Testis (tissue), 3 donors: Measurements from ENCODE around the gene ADAMTSL1. TPM values are rescaled to one million over a fixed set of nuclear protein-coding genes. Genes with fewer than 3 reads are reported as not detected.

Source experiments
- DNase-seq: peaks from one replicate; pipeline ENCODE4 v3.0.0-alpha.2; 2019
- H3K27ac ChIP-seq, 2 donors: fragments of 200-600 bp; sonication (generic); one replicate each; pipeline ENCODE4 v1.5.1; 2019
- H3K27me3 ChIP-seq: fragments of 200-600 bp; sonication (generic); one replicate; pipeline ENCODE4 v1.5.1; 2019
- H3K36me3 ChIP-seq: fragments of 200-600 bp; sonication (generic); one replicate; pipeline ENCODE4 v1.5.1; 2017; ENCODE audit warnings: low read depth; ENCODE audit errors: missing control alignments
- H3K4me1 ChIP-seq: fragments of 200-600 bp; sonication (generic); one replicate; pipeline ENCODE4 v1.5.1; 2019
- H3K4me3 ChIP-seq, 2 donors: fragments of 200-600 bp; sonication (generic); one replicate each; pipeline ENCODE4 v1.5.1; 2017 to 2019
- H3K9me3 ChIP-seq: fragments of 200-600 bp; sonication (generic); one replicate; pipeline ENCODE4 v1.5.1; 2017
- POLR2A ChIP-seq: fragments of 450-650 bp; IDR thresholded peaks from one replicate; pipeline ENCODE4 v1.6.1; 2017; ENCODE audit warnings: antibody characterized with exemption, mild to moderate bottlenecking, moderate library complexity
- WGBS, 2 donors: methylation state at CpG; one replicate each; pipeline ENCODE4 v1.1.5; 2018; 5-methylcytosine and 5-hydroxymethylcytosine counted together
- intact Hi-C: fragments of 100-400 bp; cut with DNase I; formaldehyde crosslinking; loops from one replicate; pipeline ENCODE4 v1.15.1; 2023; ENCODE audit warnings: low total_unique reads
- polyA plus RNA-seq: library from polyadenylated mRNA; stranded (reverse); fragments of 350-450 nt; fragmentation: Illumina TruSeq; extraction: RNeasy Lipid Tissue Mini Kit (QIAGEN cat#74804); gene quantifications from one replicate; pipeline ENCODE4 v1.2.3, GENCODE V29; 2014; ENCODE audit warnings: low read depth, low replicate concordance; ENCODE audit not compliant: insufficient read depth
- total RNA-seq, 2 donors: library from RNA; depleted of rRNA; stranded (reverse); fragments of >200 nt; gene quantifications; one replicate each; pipeline ENCODE4 v1.2.3, GENCODE V29; 2016
- TF ChIP-seq, protein P1 (sequence below), 3 experiments: fragments of 450-650 bp in 2 of 3; fragments of 200-600 bp in 1 of 3; sonication (generic) in 1 of 3; IDR thresholded peaks; one replicate each; pipeline ENCODE4 v1.5.1; 2016 to 2019; ENCODE audit warnings: antibody characterized with exemption in 3 of 3, mild to moderate bottlenecking in 2 of 3, moderate library complexity in 1 of 3

ADAMTSL1 gene
- total and polyA plus RNA-seq, 3 donors from 2014 or later: 4.7 to 12.3 (median 6.7) TPM

DNA sequence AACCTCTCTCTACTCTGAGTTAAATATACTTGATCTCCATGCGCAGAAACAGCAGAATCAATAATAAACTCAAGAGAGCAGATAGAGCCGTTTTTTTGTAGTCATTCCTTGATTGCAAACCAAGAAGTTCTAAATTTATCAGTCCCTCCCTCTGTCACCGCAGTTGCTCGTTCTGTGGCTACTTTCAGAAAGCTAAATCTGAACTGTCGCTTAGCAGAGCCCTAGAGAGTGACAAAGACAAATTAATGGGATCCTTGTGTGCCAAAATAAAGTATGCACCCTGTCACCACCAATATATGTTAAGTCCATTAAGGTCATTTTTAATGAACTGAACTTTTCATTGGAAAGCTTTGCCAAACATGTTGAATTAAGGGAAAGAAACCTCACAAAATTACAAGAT, 218.3 kb downstream of the ADAMTSL1 start:
- 73 to 74% methylated on average over 5 of the region's 5 CpGs for WGBS, 2 donors
- Histone ChIP-seq H3K9me3 (no peaks in the 10 kb centered on the region), H3K4me1 (no peaks in the 10 kb centered on the region), H3K27me3 (no peaks in the 10 kb centered on the region), H3K36me3 (no peaks in the 10 kb centered on the region), H3K4me3 (no peak overlapping the region), H3K27ac (no peak overlapping the region)
- TF ChIP-seq, protein P1, sequence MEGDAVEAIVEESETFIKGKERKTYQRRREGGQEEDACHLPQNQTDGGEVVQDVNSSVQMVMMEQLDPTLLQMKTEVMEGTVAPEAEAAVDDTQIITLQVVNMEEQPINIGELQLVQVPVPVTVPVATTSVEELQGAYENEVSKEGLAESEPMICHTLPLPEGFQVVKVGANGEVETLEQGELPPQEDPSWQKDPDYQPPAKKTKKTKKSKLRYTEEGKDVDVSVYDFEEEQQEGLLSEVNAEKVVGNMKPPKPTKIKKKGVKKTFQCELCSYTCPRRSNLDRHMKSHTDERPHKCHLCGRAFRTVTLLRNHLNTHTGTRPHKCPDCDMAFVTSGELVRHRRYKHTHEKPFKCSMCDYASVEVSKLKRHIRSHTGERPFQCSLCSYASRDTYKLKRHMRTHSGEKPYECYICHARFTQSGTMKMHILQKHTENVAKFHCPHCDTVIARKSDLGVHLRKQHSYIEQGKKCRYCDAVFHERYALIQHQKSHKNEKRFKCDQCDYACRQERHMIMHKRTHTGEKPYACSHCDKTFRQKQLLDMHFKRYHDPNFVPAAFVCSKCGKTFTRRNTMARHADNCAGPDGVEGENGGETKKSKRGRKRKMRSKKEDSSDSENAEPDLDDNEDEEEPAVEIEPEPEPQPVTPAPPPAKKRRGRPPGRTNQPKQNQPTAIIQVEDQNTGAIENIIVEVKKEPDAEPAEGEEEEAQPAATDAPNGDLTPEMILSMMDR (IDR thresholded peaks at IDR 0.05): no peak
- TF ChIP-seq POLR2A: no peak
- no peak for DNase-seq
- intact Hi-C loops: no loop called here

DNA sequence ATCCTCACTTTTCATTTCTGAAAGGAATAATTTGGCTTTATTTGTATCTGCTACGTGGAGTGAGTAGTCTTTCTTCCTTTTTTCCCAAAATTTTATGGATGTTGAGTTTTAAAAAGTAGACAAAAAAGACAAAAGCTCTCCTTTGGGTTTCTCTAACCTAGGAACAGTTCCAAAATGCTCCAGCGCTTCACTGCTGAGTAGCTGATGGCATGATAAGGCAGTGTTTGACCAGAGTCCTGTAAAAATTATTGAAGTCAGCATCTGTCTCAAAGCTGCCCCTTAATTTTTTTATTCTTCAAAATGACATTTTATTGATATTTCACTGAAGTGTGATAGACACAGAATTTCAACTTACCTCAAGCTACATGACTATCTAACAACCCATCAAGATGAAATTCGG, 219.0 kb downstream of the ADAMTSL1 start:
- Histone ChIP-seq H3K27ac (no peak overlapping the region), H3K9me3 (no peaks in the 10 kb centered on the region), H3K4me3 (no peak overlapping the region), H3K36me3 (no peaks in the 10 kb centered on the region), H3K27me3 (no peaks in the 10 kb centered on the region), H3K4me1 (no peaks in the 10 kb centered on the region)
- no peak for DNase-seq
- TF ChIP-seq POLR2A: no peak
- TF ChIP-seq, protein P1 (IDR thresholded peaks at IDR 0.05): no peak
- intact Hi-C loops: no loop called here
- WGBS, 2 donors: 84 to 97% methylated on average over 3 of the region's 3 CpGs

DNA sequence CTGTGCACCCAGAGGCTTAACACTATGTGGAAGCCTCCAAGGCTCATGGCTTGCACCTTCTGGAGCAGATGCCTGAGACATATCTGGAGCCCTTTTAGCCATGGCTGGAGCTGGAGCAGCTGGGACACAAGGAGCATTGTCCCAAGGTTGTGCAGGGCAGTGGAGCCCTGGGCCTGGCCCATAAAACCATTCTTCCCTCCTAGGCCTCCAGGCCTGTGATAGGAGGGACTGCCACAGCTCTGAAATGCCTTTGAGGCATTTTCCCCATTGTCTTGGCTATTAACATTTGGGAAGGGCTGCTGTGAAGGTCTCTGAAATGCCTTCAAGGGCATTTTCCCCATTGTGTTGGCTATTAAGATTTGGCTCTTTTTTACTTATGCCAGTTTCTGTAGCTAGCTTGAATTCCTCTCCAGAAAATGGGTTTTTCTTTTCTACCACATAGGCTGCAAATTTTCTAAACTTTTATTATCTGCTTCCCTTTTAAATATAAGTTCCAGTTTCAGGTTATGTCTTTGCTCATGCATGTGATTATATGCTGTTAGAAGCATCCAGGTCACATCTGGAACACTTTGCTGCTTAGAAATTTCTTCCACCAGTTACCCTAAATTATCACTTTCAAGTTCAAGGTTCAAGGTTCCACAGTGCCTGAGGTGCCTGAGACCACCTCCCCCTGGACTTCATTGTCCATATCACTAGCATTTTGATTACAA, 221.2 kb downstream of the ADAMTSL1 start:
- intact Hi-C loops: no loop called here
- H3K36me3 ChIP-seq: no peaks in the 10 kb centered on the region
- H3K4me1 ChIP-seq: no peaks in the 10 kb centered on the region
- DNase-seq: no peak
- no peak for TF ChIP-seq POLR2A
- no peak overlapping the region for H3K27ac ChIP-seq
- H3K27me3 ChIP-seq: no peaks in the 10 kb centered on the region
- no peak overlapping the region for H3K4me3 ChIP-seq
- no peaks in the 10 kb centered on the region for H3K9me3 ChIP-seq

DNA sequence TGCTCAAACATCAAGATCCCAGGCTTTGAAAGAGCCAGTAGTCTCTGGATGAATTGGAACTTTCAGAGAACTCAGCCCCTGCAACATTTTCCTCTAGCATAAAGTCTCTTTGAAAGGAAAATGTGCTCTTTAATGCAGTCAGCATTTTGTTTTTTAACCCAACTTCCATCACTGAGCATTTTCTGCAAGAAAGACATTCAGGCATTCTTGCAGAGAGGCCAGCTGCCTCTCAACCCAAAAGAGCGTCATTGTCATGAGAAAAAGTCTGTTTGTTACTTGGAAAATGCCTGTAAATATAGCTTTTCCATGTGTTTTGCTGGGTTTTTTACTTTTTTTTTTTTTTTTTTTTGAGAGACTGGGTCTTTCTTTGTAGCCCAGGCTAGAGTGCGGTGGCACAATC, 225.0 kb downstream of the ADAMTSL1 start:
- H3K27me3 ChIP-seq: no peaks in the 10 kb centered on the region
- WGBS, 2 donors: 50 to 67% methylated on average over 2 of the region's 2 CpGs
- no peak for DNase-seq
- H3K4me3 ChIP-seq: no peak overlapping the region
- H3K4me1 ChIP-seq: no peaks in the 10 kb centered on the region
- no peak overlapping the region for H3K27ac ChIP-seq
- TF ChIP-seq POLR2A: no peak
- TF ChIP-seq, protein P1 (IDR thresholded peaks at IDR 0.05): no peak
- intact Hi-C loops: no loop called here
- H3K9me3 ChIP-seq: no peaks in the 10 kb centered on the region
- H3K36me3 ChIP-seq: no peaks in the 10 kb centered on the region

DNA sequence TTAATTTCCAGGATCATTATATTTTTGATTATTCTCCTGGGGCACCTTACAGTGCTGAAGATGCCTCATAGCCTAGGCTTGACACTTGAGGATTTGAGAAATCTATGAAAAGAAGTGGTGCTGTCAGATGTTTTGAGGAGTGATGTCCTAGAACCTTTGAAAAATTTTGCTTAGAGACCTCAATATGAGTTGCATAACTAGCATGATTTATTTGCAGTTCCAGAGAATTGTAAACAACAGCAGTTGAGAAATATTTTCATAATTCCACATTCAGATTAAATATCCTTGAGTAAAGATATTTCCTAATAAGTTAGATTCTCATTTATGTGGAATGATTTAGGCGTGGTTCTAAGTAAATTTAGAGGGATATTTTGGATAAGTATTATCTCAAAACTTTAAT, 225.8 kb downstream of the ADAMTSL1 start:
- intact Hi-C loops: no loop called here
- no peaks in the 10 kb centered on the region for H3K9me3 ChIP-seq
- no peak for TF ChIP-seq POLR2A
- TF ChIP-seq, protein P1 (IDR thresholded peaks at IDR 0.05): no peak
- peaks cover 2% of the 10 kb centered on the region for H3K4me1 ChIP-seq
- no peak overlapping the region for H3K4me3 ChIP-seq
- H3K27ac ChIP-seq: no peak overlapping the region
- no peaks in the 10 kb centered on the region for H3K27me3 ChIP-seq
- no peaks in the 10 kb centered on the region for H3K36me3 ChIP-seq
- 84 to 88% methylated on average over 1 of the region's 1 CpG for WGBS, 2 donors
- no peak for DNase-seq
